GM21529 (cell line): Measurements from ENCODE around the gene IL15.
"Not testable (repeated sequence)": the region's sequence is repeated elsewhere in the genome, so short reads cannot be mapped to it uniquely, and the experiment has no call there.

Experiments
- ATAC-seq: cut with Tn5 transposase; IDR thresholded peaks from one replicate; pipeline ENCODE4 v1.9.1; 2021; ENCODE audit not compliant: unreplicated experiment

Gene IL15, protein sequence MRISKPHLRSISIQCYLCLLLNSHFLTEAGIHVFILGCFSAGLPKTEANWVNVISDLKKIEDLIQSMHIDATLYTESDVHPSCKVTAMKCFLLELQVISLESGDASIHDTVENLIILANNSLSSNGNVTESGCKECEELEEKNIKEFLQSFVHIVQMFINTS

GRCh38 chr4:141636082-141636770, at the start of gene IL15:
Gene IL15 (plus strand): TSS chr4:141636583. CDS start chr4:141719465, 82,882 bp downstream.
- ATAC-seq = peak; percentile 68

DNA sequence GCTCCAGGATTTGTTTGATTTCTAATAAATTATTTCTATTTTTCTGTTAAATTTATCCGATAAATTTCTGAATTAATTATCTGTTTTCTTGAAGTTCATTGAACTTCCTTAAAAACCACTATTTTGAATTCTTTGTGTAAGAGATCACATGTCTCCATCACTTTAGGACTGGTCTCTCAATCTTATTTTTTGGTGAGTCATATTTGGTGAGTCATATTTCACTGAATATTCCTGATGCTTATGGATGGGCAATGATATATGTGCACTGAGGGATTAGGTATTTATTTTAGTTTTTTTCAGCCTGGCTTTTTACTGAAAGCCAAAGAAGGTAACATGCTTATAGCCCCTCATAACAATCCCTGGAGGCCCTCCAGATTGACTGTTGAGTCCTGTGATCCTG, 48.5 kb upstream of the IL15 start:
- ATAC-seq = no peak

DNA sequence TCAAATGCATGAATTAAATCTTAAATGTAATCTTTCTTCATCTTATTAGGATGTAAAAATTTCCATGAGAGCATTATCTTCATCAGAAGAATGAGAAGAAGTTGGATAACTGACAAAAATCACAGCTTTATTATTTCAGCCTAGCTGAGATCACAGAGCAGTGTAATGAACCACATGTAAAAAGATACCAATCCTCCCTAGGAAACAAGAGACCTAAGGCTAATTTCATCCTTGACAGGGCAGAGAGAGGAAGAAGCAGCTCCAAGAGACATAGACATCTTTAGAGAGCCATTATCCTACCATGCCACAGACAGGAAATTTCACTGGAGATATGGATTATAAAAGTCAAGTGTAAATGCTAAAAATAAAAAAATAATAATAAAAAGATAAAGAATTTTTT, 40.9 kb upstream of the IL15 start:
- ATAC-seq = no peak

DNA sequence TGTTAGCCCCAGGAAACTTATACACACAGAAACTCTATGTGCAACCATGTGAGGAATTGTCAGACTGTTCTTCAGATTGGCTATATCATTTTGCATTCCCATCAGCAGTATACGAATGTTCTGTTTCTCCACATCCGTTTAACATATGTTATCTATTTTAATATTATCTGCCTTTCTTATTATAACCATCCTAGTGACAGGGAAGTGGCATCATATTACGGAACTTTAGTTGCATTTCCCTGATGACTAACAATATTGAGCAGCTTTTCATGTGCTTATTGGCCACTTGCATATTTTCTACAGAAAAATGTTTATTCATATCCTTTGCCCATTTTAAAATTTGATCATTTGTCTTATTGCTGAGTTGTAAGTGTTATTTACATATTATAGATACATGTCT, 36.5 kb upstream of the IL15 start:
- no peak for ATAC-seq

DNA sequence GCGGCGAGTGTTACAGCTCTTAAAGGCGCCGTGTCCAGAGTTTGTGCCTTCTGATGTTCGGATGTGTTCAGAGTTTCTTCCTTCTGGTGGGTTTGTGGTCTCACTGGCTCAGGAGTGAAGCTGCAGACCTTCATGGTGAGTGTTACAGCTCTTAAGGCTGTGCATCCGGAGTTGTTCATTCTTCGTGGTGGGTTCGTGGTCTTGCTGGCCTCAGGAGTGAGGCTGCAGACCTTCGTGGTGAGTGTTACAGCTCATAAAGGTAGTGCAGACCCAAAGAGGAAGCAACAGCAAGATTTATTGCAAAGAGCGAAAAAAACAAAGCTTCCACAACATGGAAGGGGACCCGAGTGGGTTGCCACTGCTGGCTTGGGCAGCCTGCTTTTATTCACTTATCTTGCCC, 31.7 kb upstream of the IL15 start:
- not testable (repeated sequence) for ATAC-seq

DNA sequence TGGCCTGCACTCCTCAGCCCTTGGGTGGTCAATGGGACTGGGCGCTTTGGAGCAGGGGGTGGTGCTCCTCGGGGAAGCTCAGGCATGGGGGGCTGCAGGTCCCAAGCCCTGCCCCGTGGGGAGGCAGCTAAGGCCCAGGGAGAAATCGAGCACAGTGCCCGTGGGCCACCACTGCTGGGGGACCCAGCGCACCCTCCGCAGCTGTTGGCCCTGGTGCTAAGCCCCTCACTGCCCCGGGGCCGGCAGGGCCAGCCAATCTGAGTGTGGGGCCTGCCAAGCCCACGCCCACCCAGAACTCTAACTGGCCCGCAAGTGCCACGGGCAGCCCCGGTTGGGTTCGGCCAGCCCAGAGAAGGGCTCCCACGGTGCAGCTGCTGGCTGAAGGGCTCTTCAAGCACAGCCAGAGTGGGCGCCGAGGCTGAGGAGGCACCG, 30.9 kb upstream of the IL15 start:
- ATAC-seq = no peak

DNA sequence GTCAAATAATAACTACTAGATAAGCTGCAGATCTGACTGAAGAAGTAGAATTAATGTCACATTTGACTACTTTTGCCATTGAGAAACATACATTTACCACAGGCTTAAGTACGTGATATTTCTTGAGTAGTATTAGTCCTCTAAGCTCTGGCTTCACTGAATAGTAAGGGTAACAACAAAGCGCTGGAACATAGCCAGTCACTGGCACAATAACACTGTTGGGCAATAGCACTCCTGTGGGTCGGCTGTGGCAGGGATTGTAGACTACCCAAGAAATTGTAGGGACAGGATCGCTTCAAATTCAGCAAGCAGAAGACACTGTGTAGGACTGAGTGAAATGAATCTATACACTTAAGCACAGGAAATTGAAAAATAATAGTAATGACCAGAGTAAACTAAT, 27.1 kb upstream of the IL15 start:
- no peak for ATAC-seq

DNA sequence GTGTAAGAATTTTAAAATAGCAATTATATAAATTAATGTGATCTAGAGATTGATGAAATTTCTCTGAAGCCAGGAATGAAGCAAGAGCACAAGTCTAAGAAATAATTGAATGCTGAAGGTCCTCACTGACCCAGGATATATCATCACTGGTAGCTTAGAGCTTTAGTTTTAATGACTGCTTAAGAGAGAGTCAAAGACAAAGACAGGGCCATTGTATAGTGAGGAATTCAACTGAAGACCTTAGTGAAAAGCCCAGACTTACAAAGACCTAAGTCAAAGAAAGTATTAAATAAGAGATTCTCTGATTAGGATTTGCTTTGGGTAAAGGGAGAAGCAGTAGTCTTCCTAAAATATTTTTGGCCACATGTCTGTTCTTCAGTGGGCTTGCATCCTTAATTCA, 26.0 kb upstream of the IL15 start:
- no peak for ATAC-seq

DNA sequence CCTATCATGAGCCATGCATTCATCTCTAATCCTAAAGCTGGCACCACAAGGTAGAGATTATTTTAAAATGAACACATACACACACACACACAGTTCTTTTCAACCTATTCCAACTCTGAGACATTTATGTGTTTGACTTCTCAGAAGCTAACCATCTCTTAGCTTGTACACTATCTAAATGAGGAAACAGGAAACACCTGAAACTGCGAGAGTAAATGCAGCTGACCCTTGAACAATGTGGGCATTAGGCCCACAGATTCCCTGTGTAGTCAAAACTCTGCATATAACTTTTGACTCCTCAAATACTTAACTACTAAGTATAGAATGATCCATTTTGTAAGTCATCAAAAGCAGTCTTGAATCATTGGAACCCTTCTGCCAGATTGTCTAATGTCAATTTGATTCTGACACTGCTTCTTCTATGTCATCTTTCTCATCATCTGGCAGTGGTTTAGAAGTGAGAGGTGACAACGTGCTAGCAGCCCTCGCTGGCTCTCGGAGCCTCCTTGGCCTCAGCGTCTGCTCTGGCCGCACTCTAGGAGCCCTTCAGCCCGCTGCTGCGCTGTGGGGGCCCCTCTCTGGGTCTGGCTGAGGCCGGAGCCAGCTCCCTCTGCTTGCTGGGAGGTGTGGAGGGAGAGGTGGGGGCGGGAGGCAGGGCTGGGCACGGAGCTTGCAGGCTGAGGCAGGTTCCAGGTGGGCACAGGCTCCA, 21.4 kb upstream of the IL15 start:
- peak; percentile 65 for ATAC-seq

DNA sequence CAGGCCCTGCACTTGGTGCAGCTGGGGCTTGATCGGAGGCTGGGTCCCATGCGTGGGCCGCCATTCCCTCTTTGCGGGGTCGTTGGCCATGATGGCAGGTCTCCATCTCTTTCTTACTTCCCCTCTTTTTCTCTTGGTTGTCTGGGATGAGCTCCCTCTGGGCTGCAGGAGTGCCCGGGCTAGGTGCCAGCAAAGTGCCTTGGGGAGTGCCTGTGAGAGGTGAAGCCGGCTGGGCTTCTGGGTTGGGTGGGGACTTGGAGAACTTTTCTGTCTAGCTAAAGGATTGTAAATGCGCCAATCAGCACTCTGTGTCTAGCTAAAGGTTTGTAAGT, 20.8 kb upstream of the IL15 start:
- not testable (repeated sequence) for ATAC-seq

DNA sequence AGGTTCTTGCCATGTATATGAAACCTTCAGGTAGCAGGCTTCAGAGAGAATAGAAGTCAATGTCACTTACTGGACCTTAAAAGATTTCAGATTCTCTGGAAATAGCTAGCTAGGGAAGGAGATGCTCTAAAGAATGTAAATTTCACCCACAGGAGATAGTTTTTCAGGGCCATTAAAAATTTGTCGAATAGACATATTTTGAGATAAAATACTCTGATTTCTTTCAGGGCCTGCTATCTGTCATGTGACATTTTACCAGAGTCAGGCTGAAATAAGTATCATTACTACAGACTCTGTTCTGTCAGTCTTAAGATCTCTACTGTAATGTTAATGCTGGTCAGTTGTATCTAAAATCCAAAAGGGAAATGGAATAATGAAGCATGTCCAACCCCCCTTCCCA, 15.7 kb upstream of the IL15 start:
- ATAC-seq = no peak

- no peak for ATAC-seq
Measured at GRCh38 chr4:141625023-141625422, 11.4 kb upstream of the IL15 start.

DNA sequence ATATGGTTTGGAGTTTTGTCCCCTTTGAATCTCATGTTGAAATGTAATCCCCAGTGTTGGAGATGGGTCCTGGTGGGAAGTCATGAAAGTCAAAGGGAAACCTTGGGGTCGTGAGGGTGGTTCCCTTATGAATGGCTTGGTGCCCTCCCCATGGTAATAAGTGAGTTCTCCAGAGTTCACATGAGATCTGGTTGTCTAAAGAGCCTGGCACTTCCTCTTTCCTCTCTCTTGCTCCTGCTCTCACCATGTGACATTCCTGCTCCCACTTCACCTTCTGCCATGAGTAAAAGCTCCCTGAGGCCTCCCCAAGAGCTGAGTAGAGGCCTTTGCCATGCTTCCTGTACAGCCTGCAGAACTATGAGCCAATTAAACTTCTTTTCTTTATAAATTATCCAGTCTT, 5.5 kb upstream of the IL15 start:
- no peak for ATAC-seq

- ATAC-seq = peak; percentile 37
Measured at GRCh38 chr4:141635736-141636081, 674 bp upstream of the IL15 start.

DNA sequence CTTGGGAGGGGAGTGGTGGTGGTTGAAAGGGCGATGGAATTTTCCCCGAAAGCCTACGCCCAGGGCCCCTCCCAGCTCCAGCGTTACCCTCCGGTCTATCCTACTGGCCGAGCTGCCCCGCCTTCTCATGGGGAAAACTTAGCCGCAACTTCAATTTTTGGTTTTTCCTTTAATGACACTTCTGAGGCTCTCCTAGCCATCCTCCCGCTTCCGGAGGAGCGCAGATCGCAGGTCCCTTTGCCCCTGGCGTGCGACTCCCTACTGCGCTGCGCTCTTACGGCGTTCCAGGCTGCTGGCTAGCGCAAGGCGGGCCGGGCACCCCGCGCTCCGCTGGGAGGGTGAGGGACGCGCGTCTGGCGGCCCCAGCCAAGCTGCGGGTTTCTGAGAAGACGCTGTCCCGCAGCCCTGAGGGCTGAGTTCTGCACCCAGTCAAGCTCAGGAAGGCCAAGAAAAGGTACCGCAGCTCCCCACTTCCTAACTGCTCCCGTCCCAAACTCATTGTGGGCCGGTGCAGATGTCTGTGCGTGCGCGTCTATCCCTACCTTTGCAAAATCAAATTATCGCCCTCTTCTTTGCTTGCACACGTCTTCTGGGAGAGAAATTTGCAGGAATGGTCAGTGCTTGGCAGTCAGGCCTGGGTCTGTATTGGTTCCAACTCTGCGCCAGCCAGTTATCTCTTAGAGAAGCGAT, 533 bp downstream of the IL15 start:
- peak; percentile 45 for ATAC-seq

GRCh38 chr4:141637565-141637964, 1.2 kb downstream of the IL15 start:
- ATAC-seq = peak; percentile 16

- ATAC-seq = no peak
Measured at GRCh38 chr4:141638230-141638629, 1.8 kb downstream of the IL15 start.

DNA sequence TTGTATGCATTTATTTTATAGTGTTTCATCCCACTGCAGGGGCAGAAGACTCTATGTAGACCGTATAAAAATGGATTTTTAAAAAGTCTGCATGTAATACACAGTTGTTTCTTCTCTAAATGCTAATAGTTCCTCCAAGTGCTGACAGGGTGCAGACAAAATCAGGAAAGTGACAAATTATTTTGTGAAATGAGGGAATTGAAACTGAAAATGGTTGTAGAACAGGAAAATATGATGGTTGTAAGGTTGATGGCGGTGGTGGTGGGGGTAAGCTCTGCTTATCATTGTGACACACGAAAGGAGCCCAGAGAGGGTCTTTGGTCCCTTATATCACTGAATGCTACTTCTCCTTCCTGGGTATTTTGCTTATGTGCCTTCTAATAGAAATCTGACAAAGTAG, 4.3 kb downstream of the IL15 start:
- ATAC-seq = no peak

DNA sequence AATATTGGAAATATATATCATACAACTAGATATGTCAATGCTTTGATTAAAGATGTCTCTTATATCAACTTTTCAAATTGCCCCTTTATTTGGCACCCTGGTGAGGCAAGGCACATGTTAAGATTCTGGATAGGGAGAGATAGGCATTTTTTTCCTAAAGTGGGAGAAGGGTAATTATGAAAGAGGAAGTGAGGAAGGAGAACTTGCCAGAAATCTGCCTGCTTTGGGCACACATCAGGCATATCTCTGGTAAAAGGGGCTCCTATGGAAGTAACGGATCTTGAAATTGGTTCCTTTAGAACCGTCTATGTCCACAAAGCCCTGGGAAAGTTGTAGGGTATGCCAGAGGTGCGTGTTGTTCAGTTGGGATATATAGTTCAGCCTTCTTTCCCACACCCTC, 5.7 kb downstream of the IL15 start:
- ATAC-seq = no peak

- no peak for ATAC-seq
Measured at GRCh38 chr4:141642711-141643110, 6.3 kb downstream of the IL15 start.

DNA sequence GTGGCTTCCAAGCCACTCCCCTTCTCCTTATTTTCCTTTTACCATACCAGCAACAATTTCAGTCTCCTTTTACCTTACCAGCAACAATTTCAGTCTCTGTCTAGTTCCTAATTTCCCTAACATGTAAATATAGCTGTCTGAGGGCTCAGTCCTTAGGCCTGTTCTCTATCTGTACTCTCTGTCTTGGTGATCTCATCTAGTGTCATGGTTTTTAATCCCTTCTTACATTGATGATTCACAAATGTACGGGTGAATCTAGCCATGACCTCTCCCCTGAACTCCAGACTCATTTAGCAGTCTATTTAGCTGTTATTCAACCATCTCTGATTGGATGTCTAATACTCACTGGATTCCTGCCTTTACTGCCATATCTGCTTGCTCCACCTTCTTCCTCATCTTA, 7.2 kb downstream of the IL15 start:
- ATAC-seq = peak; percentile 57
